ENCODE measurements around the gene PHLDA3. TPM values are rescaled to one million over a fixed set of nuclear protein-coding genes. Genes with fewer than 3 reads are reported as not detected.

The PHLDA3 gene
- total and polyA plus RNA-seq, 2 donors from 2014 or later: 25.6 to 27.3 TPM

DNA sequence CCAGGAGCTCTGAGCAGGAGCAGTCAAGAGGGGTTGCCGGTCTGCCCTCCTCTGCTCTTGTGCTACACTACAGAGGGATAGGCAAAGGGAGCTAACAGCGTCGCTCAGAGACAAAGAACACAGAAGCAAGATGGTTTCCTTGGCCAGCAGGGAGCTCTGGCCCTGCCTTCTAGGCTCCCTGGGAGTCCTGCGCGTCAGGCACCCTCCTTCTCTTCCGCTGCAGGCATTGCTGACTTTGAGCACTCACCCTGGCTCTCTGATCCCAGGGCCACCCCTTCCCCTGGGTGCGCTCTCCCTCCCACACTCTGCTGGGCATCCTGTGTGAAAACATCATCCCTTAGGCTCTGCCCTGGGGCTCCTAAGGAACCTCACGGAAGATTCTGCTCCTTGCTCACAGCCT lies 47.9 kb downstream of the PHLDA3 start:
- FAIRE-seq (no peak), DNase-seq (peak in 1 of 5 donors; percentile 46)
- no peak overlapping the region for H3K9ac ChIP-seq (ENCODE audit: low read length in 3 of 3)
- no peaks in the 10 kb centered on the region for H3K27me3 ChIP-seq (ENCODE audit: control insufficient read depth, insufficient read depth, low read length)
- no peak for TF ChIP-seq CTCF (IDR thresholded peaks at IDR 0.05; ENCODE audit: borderline replicate concordance, extremely low read depth, insufficient read depth)
- H3K27ac ChIP-seq (ENCODE audit: low read depth in 2 of 2, low read length in 2 of 2): no peak overlapping the region
- H3K4me1 ChIP-seq (ENCODE audit: control insufficient read depth in 2 of 3, insufficient read depth in 2 of 3, low read depth in 1 of 3, low read length in 3 of 3): no peaks in the 10 kb centered on the region
- intact Hi-C loops (cut with DNase I): no loop called here
- H3K4me3 ChIP-seq (ENCODE audit: low read length in 3 of 3): no peak overlapping the region
- H3K36me3 ChIP-seq (ENCODE audit: control insufficient read depth in 2 of 3, insufficient read depth in 3 of 3, low read length in 3 of 3): no peaks in the 10 kb centered on the region
- H3K9me3 ChIP-seq (ENCODE audit: control insufficient read depth in 2 of 3, insufficient read depth in 1 of 3, low read length in 3 of 3): no peaks in the 10 kb centered on the region

DNA sequence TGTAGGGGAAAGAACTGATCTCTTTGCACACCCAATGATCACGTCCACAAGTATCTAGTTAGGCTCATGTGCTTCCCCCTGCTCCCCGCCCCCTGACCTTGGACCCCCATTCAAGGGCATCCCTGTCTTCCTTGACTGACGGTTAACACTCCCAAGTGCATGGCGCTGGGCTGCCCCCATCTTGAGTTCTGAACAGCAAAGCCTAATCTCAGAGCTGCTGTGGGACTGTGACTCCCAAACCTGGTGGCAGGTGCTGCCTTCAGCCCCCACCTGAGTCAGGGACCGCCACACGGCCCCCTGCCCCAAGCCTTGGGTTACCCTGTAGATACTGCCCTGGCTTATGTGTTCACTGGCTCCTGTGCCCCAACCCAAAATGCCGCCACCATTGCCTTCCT lies 48.4 kb downstream of the PHLDA3 start:
- Histone ChIP-seq H3K27ac (ENCODE audit: low read depth in 2 of 2, low read length in 2 of 2) (no peak overlapping the region), H3K9ac (ENCODE audit: low read length in 3 of 3) (no peak overlapping the region), H3K4me3 (ENCODE audit: low read length in 3 of 3) (no peak overlapping the region), H3K9me3 (ENCODE audit: control insufficient read depth in 2 of 3, insufficient read depth in 1 of 3, low read length in 3 of 3) (no peaks in the 10 kb centered on the region), H3K36me3 (ENCODE audit: control insufficient read depth in 2 of 3, insufficient read depth in 3 of 3, low read length in 3 of 3) (no peaks in the 10 kb centered on the region), H3K27me3 (ENCODE audit: control insufficient read depth, insufficient read depth, low read length) (no peaks in the 10 kb centered on the region), H3K4me1 (ENCODE audit: control insufficient read depth in 2 of 3, insufficient read depth in 2 of 3, low read depth in 1 of 3, low read length in 3 of 3) (no peaks in the 10 kb centered on the region)
- FAIRE-seq (no peak), DNase-seq (no peak)
- TF ChIP-seq CTCF (IDR thresholded peaks at IDR 0.05; ENCODE audit: borderline replicate concordance, extremely low read depth, insufficient read depth): no peak
- intact Hi-C loops (cut with DNase I): no loop called here

- H3K9me3 ChIP-seq (ENCODE audit: control insufficient read depth in 2 of 3, insufficient read depth in 1 of 3, low read length in 3 of 3): no peaks in the 10 kb centered on the region
- no peaks in the 10 kb centered on the region for H3K36me3 ChIP-seq (ENCODE audit: control insufficient read depth in 2 of 3, insufficient read depth in 3 of 3, low read length in 3 of 3)
- H3K4me1 ChIP-seq (ENCODE audit: control insufficient read depth in 2 of 3, insufficient read depth in 2 of 3, low read depth in 1 of 3, low read length in 3 of 3): no peaks in the 10 kb centered on the region
- FAIRE-seq: no peak
- H3K4me3 ChIP-seq (ENCODE audit: low read length in 3 of 3): no peak overlapping the region
- H3K27me3 ChIP-seq (ENCODE audit: control insufficient read depth, insufficient read depth, low read length): no peaks in the 10 kb centered on the region
- TF ChIP-seq CTCF (IDR thresholded peaks at IDR 0.05; ENCODE audit: borderline replicate concordance, extremely low read depth, insufficient read depth): no peak
- no peak overlapping the region for H3K9ac ChIP-seq (ENCODE audit: low read length in 3 of 3)
- DNase-seq: peak in 4 of 5 donors; percentile 47 to 76 (median 64)
- H3K27ac ChIP-seq (ENCODE audit: low read depth in 2 of 2, low read length in 2 of 2): no peak overlapping the region
- intact Hi-C loops (cut with DNase I): no loop called here
Observed at GRCh38 chr1:201419746-201420607, 49.0 kb downstream of the PHLDA3 start.
